ENCODE measurements around the gene APCDD1. TPM values are rescaled to one million over a fixed set of nuclear protein-coding genes. Genes with fewer than 3 reads are reported as not detected.

Gene APCDD1
- total and polyA plus RNA-seq, 2 of the 13 experiments (the other 11 are each of a cell fraction or from before 2014, with no cell fraction given) = 2.1 to 8.6 TPM

DNA sequence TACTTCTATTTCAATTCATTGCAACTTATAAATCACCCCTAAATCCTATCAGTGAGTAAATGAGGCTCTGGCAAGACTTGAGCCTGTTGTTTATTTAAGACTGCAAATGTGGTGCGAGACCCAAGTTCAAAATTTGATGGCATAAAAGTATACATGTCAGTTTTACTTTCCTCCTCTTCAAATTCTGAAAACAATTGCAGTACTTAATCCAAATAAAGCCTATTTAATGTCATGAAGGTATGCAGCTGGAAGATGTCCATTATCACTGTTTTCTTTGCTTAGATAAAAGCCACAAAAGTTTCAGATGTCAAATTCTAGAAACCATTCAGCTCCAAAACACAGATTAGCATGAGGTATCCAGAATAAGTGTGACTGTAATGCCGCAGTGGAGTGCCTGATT is 3.3 kb downstream of the APCDD1 start (continued):
- TF ChIP-seq RARG (CRISPR knock-in tag; IDR thresholded peaks at IDR 0.05; ENCODE audit: low read depth) (no peak), THYN1 (CRISPR knock-in tag; IDR thresholded peaks at IDR 0.05; ENCODE audit: borderline replicate concordance, low read depth) (no peak), WIZ (CRISPR knock-in tag; IDR thresholded peaks at IDR 0.05) (no peak), ZSCAN20 (CRISPR knock-in tag; IDR thresholded peaks at IDR 0.05; ENCODE audit: borderline replicate concordance) (no peak), ZFP37 (CRISPR knock-in tag; IDR thresholded peaks at IDR 0.05; ENCODE audit: borderline replicate concordance) (no peak), ATF1 (CRISPR knock-in tag; IDR thresholded peaks at IDR 0.05) (no peak), GFI1 (CRISPR knock-in tag; IDR thresholded peaks at IDR 0.05; ENCODE audit: borderline replicate concordance) (no peak), CENPT (CRISPR knock-in tag; IDR thresholded peaks at IDR 0.05; ENCODE audit: low read depth) (no peak)
- TF ChIP-seq, protein P1, sequence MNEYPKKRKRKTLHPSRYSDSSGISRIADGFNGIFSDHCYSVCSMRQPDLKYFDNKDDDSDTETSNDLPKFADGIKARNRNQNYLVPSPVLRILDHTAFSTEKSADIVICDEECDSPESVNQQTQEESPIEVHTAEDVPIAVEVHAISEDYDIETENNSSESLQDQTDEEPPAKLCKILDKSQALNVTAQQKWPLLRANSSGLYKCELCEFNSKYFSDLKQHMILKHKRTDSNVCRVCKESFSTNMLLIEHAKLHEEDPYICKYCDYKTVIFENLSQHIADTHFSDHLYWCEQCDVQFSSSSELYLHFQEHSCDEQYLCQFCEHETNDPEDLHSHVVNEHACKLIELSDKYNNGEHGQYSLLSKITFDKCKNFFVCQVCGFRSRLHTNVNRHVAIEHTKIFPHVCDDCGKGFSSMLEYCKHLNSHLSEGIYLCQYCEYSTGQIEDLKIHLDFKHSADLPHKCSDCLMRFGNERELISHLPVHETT (CRISPR knock-in tag; conservative IDR thresholded peaks at IDR 0.05) = no peak

DNA sequence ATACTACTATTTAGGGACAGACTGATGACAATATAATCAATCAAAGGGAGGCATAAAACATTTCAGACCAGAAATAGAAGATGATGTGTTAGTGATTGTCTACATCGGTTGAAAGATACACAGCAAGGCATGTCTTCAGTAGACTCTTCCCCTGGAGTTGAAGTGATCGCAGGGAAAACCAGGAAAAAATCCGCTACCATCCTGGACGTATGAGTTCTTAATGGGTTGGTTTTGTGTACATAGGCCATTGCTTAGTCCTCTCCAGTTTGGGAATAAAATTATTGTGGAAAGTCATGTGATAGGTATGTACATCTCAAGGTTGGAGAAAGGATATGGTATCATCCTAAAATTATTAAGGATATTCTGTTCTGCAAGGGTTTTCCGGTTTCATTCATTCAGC is 4.3 kb downstream of the APCDD1 start:
- FAIRE-seq = no peak
- DNase-seq (ENCODE audit: low spot score) = no peak
- H3K9me3 ChIP-seq (ENCODE audit: low read length) = no peaks in the 10 kb centered on the region
- no peak overlapping the region for H3K9ac ChIP-seq (ENCODE audit: insufficient read depth, low read depth, low read length)
- peaks cover 2 to 25% of the 10 kb centered on the region in 2 experiments; a peak in 3 of 5 replicates for H3K27me3 ChIP-seq (ENCODE audit: control insufficient read depth in 1 of 2, insufficient read depth in 2 of 2, low read length in 2 of 2)
- no peaks in the 10 kb centered on the region for H3K79me2 ChIP-seq (ENCODE audit: insufficient read depth, low read length)
- H2AFZ ChIP-seq (ENCODE audit: low read length) = no peak overlapping the region
- H4K20me1 ChIP-seq (ENCODE audit: insufficient read depth, low read length) = no peaks in the 10 kb centered on the region
- peaks cover 55% of the 10 kb centered on the region for H3K4me1 ChIP-seq (ENCODE audit: insufficient read depth, low read length)
- no TSS peak for BruUV-seq (replicated peaks)
- no peaks in the 10 kb centered on the region for H3K36me3 ChIP-seq (replicated peaks in 1 of 2; ENCODE audit: control insufficient read depth in 1 of 2, insufficient read depth in 2 of 2, low read length in 2 of 2)
- ChIA-PET CTCF (ENCODE audit: low intra/inter-chr PET ratio, low total read pairs) (no interaction called here), POLR2A (no interaction called here)
- no peak overlapping the region for H3K27ac ChIP-seq (ENCODE audit: extremely low read length, insufficient read depth, low read length)
- in situ Hi-C loops (cut with HindIII; ENCODE audit: extremely low pct_ligation_motif_present, low pct_unique_long_range_greater_than_20kb) (no loop called here), intact Hi-C loops (cut with micrococcal nuclease; ENCODE audit: unreplicated experiment) (no loop called here)
- WGBS (ENCODE audit: low lambda C conversion rate) = 83% methylated on average over 5 of the region's 5 CpGs
- H3K4me3 ChIP-seq (replicated peaks in 1 of 3; ENCODE audit: insufficient read depth in 1 of 3, low read depth in 2 of 3, low read length in 3 of 3) = no peak overlapping the region
- no peak overlapping the region for H3K4me2 ChIP-seq (ENCODE audit: low read depth, low read length)
- no peak for ATAC-seq
- TF ChIP-seq NFIB (CRISPR knock-in tag; IDR thresholded peaks at IDR 0.05; ENCODE audit: borderline replicate concordance) (no peak), JUN (CRISPR knock-in tag; IDR thresholded peaks at IDR 0.05) (no peak), ATAD3A (CRISPR knock-in tag; IDR thresholded peaks at IDR 0.05) (no peak), ZSCAN12 (CRISPR knock-in tag; IDR thresholded peaks at IDR 0.05) (no peak), ZMYM4 (CRISPR knock-in tag; IDR thresholded peaks at IDR 0.05) (no peak), KLF13 (CRISPR knock-in tag; IDR thresholded peaks at IDR 0.05) (no peak)
- TF ChIP-seq, protein P2, sequence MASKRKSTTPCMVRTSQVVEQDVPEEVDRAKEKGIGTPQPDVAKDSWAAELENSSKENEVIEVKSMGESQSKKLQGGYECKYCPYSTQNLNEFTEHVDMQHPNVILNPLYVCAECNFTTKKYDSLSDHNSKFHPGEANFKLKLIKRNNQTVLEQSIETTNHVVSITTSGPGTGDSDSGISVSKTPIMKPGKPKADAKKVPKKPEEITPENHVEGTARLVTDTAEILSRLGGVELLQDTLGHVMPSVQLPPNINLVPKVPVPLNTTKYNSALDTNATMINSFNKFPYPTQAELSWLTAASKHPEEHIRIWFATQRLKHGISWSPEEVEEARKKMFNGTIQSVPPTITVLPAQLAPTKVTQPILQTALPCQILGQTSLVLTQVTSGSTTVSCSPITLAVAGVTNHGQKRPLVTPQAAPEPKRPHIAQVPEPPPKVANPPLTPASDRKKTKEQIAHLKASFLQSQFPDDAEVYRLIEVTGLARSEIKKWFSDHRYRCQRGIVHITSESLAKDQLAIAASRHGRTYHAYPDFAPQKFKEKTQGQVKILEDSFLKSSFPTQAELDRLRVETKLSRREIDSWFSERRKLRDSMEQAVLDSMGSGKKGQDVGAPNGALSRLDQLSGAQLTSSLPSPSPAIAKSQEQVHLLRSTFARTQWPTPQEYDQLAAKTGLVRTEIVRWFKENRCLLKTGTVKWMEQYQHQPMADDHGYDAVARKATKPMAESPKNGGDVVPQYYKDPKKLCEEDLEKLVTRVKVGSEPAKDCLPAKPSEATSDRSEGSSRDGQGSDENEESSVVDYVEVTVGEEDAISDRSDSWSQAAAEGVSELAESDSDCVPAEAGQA (IDR thresholded peaks at IDR 0.05; ENCODE audit: low read depth) = no peak
- TF ChIP-seq, protein P2 (CRISPR knock-in tag; IDR thresholded peaks at IDR 0.05; ENCODE audit: borderline replicate concordance) = no peak
- TF ChIP-seq, protein P3, sequence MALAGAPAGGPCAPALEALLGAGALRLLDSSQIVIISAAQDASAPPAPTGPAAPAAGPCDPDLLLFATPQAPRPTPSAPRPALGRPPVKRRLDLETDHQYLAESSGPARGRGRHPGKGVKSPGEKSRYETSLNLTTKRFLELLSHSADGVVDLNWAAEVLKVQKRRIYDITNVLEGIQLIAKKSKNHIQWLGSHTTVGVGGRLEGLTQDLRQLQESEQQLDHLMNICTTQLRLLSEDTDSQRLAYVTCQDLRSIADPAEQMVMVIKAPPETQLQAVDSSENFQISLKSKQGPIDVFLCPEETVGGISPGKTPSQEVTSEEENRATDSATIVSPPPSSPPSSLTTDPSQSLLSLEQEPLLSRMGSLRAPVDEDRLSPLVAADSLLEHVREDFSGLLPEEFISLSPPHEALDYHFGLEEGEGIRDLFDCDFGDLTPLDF (CRISPR knock-in tag; IDR thresholded peaks at IDR 0.05) = no peak

Data from HepG2 (cell line).